Duodenal mucosa (tissue), 2 donors: Measurements from ENCODE around the gene TMC4.

Source experiments
- H3K27ac ChIP-seq: one replicate; pipeline ENCODE4 v1.7.0; 2013; ENCODE audit warnings: low read depth, low read length
- H3K27me3 ChIP-seq, 2 donors: one replicate each; pipeline ENCODE4 v1.7.0; 2013; ENCODE audit warnings: low read length in 2 of 2, control low read depth in 1 of 2; ENCODE audit not compliant: insufficient read depth in 2 of 2, control insufficient read depth in 1 of 2
- H3K36me3 ChIP-seq, 2 donors: one replicate each; pipeline ENCODE4 v1.7.0; 2013; ENCODE audit warnings: low read length in 2 of 2, control low read depth in 1 of 2; ENCODE audit not compliant: insufficient read depth in 2 of 2, control insufficient read depth in 1 of 2
- H3K4me1 ChIP-seq, 2 donors: one replicate each; pipeline ENCODE4 v1.7.0; 2013; ENCODE audit warnings: low read length in 2 of 2, control low read depth in 1 of 2; ENCODE audit not compliant: insufficient read depth in 2 of 2, control insufficient read depth in 1 of 2
- H3K4me3 ChIP-seq, 2 donors: one replicate each; pipeline ENCODE4 v1.7.0; 2013; ENCODE audit warnings: low read length in 2 of 2, low read depth in 1 of 2
- H3K9ac ChIP-seq, 2 donors: one replicate each; pipeline ENCODE4 v1.7.0; 2013; ENCODE audit warnings: low read length in 2 of 2, low read depth in 1 of 2
- H3K9me3 ChIP-seq, 2 donors: one replicate each; pipeline ENCODE4 v1.7.0; 2013; ENCODE audit warnings: low read length in 2 of 2, control low read depth in 1 of 2; ENCODE audit not compliant: control insufficient read depth in 1 of 2

TMC4 gene

DNA sequence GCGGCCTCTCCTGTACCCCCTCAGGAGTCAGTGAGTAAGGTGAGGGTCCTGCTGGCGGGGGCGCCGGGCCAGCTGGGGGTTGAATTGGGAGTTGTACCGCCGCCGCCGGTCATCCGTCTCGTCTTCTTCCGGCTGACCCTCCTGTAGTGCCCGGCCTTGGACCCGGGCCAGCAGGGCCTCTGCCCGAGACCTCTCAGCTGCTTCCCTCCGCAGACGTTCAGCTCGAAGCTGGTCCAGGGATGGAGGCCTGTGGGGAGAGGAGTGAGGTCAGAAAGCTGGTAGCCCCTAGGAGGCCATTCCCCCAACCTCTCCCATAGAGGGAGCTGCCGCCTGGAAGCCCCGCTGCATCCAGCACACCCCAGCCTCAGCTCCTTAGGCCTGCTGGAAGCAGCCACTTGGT is 17.3 kb downstream of the TMC4 start:
- peaks cover 56 to 73% of the 10 kb centered on the region in 2 donors for H3K36me3 ChIP-seq
- H3K4me3 ChIP-seq = no peak overlapping the region
- H3K9me3 ChIP-seq = no peaks in the 10 kb centered on the region
- H3K9ac ChIP-seq = no peak overlapping the region
- no peaks in the 10 kb centered on the region for H3K27me3 ChIP-seq
- peaks cover 21% of the 10 kb centered on the region in 2 donors for H3K4me1 ChIP-seq
- H3K27ac ChIP-seq = no peak overlapping the region

DNA sequence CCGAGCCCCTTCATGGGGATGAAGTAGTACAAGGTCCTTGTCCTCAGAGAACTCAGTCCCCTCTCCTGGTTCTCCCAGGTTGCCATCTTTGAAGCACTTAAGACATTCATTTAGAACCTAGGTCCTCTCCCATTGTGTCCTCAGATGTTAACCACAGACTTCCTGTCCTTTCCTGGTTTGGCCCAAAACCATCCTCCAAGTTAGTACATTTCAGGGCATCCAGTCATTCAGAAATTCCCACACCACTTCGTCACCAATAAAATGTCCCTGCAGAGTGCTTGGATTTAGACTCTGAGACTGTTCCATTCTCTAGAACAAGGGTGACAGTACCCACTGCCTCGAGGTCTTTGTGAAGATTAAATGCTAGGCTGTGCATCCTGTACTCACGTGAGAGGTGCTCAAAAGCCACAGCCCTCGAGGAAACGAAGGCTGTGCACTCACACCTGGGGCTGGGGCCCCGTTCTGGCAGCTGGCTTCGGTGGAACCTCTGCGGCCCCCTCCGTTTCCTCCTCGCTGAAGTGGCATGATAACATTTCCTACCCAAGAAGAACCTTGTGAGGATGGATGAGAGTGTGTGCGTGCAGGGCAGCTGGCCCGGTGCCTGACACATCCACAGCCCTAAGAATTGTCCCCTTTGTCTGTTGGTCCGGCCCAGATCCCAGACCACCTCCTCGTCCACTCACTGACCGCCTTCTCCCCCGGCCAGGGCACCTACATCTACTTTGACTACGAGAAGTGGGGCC is 18.2 kb downstream of the TMC4 start:
- Histone ChIP-seq H3K36me3 (peaks cover 63 to 80% of the 10 kb centered on the region in 2 donors), H3K9me3 (no peaks in the 10 kb centered on the region), H3K4me1 (peaks cover 14% of the 10 kb centered on the region in 2 donors), H3K27ac (no peak overlapping the region), H3K4me3 (no peak overlapping the region), H3K27me3 (no peaks in the 10 kb centered on the region), H3K9ac (no peak overlapping the region)

DNA sequence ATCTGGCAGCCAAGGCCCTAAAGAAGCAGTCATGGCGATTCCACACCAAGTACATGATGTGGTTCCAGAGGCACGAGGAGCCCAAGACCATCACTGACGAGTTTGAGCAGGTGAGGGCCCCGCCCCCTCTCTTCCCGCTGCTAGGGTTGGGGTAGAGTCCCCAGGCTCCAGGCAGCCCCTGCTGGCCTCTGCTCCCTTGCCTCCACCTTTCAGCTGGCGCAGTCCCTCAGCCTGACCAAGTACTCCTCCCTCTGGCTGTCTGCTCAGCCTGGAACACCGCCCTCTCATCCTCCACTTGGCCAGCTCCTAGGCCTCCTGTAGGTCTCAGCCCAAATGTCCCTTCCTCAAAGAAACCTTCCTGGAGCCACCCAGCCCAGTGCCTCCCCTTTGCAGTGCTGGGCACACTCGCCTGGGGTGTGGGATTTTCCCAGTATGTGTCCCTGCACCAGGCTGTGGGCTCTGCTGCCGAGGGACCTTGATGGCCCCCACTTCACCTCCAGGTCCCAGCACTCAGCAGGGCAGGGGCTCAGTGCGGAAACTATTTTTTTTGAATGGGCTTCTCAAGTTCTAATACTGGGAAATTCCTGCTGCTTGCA is 19.1 kb downstream of the TMC4 start:
- H3K4me1 ChIP-seq = peaks cover 10 to 12% of the 10 kb centered on the region in 2 donors
- H3K27ac ChIP-seq = no peak overlapping the region
- H3K9ac ChIP-seq = no peak overlapping the region
- H3K9me3 ChIP-seq = no peaks in the 10 kb centered on the region
- H3K36me3 ChIP-seq = peaks cover 73 to 90% of the 10 kb centered on the region in 2 donors
- H3K4me3 ChIP-seq = no peak overlapping the region
- no peaks in the 10 kb centered on the region for H3K27me3 ChIP-seq

DNA sequence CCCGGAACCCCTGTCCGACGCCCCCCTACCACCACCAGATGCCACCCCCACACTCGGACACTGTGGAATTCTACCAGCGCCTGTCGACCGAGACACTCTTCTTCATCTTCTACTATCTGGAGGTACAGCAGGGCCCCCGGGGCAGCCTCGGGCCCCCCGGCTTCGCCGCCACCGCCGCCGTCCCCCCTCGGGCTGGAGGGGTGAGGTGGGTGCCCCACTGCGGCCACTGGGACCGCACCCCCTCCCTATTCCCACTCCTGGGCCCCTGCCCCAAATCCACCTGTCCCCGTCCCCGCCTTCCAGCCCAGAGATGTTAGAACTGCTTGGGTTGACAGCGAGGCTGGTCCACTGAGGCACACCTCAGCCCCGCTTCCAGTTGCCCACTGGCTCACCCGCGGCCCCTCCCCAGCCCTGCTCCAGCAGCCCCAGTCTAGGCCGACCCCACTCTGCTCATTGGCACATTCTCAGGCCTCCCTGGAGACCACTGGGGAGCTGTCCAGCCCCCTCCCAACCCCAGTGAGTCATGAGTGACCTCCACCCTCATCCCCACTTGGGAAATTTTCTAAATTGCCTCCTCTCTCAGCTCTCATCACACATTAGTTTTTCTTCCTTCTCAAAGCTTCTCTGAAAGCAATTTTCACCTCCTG is 20.0 kb downstream of the TMC4 start:
- Histone ChIP-seq H3K9ac (no peak overlapping the region), H3K27ac (no peak overlapping the region), H3K36me3 (peaks cover 71 to 92% of the 10 kb centered on the region in 2 donors), H3K27me3 (no peaks in the 10 kb centered on the region), H3K9me3 (no peaks in the 10 kb centered on the region), H3K4me3 (no peak overlapping the region), H3K4me1 (peaks cover 1 to 4% of the 10 kb centered on the region in 2 donors)

DNA sequence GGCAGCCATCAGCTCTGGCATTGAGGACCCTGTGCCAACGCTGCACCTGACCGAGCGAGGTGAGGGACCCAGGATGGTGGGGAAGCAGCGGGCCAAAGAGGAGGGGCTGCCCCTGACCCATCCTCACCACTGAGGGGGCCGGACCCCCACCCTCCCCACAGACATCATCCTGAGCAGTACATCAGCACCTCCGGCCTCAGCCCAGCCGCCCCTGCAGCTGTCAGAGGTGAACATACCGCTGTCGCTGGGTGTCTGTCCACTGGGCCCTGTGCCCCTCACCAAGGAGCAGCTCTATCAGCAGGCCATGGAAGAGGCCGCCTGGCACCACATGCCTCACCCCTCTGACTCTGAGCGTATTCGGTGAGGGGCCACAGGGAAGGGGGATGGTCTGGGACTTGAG is 20.7 kb downstream of the TMC4 start:
- no peak overlapping the region for H3K4me3 ChIP-seq
- no peaks in the 10 kb centered on the region for H3K27me3 ChIP-seq
- H3K9me3 ChIP-seq = no peaks in the 10 kb centered on the region
- no peak overlapping the region for H3K27ac ChIP-seq
- peaks cover 74 to 92% of the 10 kb centered on the region in 2 donors for H3K36me3 ChIP-seq
- H3K9ac ChIP-seq = no peak overlapping the region
- peaks cover 0 to 4% of the 10 kb centered on the region in 2 donors for H3K4me1 ChIP-seq

DNA sequence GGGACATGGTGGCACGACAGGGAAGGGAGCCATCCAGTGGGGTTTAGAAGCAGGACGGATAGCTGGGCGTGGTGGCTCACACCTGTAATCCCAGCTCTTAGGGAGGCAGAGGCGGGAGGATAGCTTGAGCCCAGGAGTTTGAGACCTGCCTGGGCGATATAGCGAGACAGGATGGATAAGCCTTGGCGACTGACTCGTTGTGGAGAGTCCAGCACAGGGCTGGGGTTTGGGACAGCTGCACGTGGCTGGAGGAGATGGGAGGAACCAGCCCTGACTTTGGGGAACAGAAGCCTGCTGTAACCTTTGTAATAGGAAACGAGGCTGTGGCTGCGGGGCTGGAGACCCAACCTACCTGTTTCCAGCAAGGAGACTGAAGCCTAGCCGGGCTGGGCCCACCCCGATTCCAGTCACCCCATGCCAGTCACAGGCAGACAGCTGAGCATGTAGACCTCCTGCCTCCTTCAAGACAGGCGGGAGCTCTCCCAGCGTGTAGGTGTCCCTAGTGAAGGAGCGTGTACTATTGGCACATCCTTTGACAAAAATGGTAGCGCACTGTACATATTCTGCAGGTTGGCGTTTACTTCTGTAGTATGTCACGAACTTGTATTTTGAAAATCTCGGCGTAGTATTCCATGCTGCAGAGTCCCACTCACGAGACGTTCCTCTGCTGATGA is 21.5 kb downstream of the TMC4 start:
- Histone ChIP-seq H3K36me3 (peaks cover 80 to 92% of the 10 kb centered on the region in 2 donors), H3K27me3 (no peaks in the 10 kb centered on the region), H3K9me3 (no peaks in the 10 kb centered on the region), H3K27ac (no peak overlapping the region), H3K4me1 (peaks cover 0 to 4% of the 10 kb centered on the region in 2 donors), H3K4me3 (no peak overlapping the region), H3K9ac (no peak overlapping the region)

DNA sequence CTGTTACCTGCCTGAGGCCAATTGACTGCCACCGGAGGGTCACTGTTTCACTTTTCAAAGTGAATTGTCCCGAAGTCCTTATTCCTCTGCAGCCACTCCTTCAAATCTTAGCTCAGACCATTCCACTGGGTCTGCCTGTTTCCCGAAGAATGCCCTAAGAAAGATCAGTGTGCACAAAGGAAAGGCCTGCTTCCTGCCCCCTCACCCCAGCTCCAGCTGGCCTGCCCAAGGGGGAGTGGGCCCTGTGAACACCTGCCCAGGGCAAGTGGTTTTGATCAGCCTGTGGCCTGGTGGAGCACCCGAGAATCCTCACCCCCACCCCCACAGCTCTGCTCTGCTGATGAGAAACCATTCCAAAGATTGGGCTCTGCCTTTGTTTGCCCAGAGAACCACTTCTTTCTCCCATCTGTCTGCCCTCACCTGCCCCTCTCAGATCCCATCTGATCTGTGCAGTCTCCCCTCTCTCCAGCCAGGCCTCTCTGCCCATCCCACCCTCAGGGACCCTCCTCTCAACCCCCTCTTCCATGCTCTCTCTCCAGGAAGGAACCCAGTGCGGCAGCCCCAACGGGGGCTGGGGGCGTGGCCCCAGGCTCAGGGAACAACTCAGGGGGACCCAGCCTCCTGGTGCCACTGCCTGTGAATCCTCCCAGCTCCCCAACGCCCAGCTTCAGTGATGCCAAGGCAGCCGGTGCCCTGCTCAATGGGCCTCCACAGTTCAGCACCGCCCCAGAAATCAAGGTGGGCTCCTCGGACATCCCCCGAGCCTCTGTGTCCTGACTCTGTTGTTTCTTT is 23.7 kb downstream of the TMC4 start:
- H3K4me1 ChIP-seq = no peaks in the 10 kb centered on the region

DNA sequence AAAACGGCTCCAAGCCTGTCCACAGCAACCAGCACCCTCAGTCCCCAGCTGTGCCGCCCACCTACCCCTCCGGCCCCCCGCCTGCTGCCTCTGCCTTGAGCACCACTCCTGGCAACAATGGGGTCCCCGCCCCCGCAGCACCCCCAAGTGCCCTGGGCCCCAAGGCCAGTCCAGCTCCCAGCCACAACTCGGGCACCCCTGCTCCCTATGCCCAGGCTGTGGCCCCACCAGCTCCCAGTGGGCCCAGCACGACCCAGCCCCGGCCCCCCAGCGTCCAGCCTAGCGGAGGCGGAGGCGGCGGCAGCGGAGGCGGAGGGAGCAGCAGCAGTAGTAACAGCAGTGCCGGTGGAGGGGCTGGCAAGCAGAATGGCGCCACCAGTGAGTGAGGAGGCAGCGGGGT is 24.8 kb downstream of the TMC4 start:
- Histone ChIP-seq H3K4me1 (no peaks in the 10 kb centered on the region), H3K4me3 (no peak overlapping the region)

More for the DNA sequence above, 23.7 kb downstream of the TMC4 start:
- Histone ChIP-seq H3K36me3 (peaks cover 81 to 92% of the 10 kb centered on the region in 2 donors), H3K27ac (no peak overlapping the region), H3K27me3 (no peaks in the 10 kb centered on the region), H3K9me3 (no peaks in the 10 kb centered on the region), H3K9ac (no peak overlapping the region), H3K4me3 (no peak overlapping the region)

DNA sequence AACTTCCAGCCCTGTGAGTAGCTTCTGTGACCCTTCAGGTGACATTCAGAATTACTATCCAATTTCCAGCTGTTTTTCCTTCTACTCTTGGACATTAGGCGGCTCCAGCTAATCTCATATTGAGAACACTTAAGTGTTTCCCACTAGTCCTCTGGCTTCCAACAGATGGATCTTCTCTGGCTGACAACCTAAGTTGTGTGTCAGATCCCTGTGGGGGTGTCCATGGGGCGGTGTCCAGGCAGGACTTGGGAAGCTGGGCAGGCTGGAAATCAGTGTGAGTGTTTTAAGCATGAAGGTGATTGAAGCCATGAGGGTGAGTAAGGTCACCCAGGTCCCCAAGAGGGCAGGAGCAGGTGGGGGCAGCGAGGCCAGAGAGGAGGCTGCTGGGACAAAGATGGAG is 25.3 kb downstream of the TMC4 start:
- no peak overlapping the region for H3K27ac ChIP-seq
- peaks cover 80 to 92% of the 10 kb centered on the region in 2 donors for H3K36me3 ChIP-seq
- no peaks in the 10 kb centered on the region for H3K27me3 ChIP-seq
- no peak overlapping the region for H3K4me3 ChIP-seq
- H3K4me1 ChIP-seq = no peaks in the 10 kb centered on the region
- H3K9ac ChIP-seq = no peak overlapping the region
- H3K9me3 ChIP-seq = no peaks in the 10 kb centered on the region

More for the DNA sequence above, 24.8 kb downstream of the TMC4 start:
- Histone ChIP-seq H3K9ac (no peak overlapping the region), H3K27ac (no peak overlapping the region), H3K27me3 (no peaks in the 10 kb centered on the region), H3K36me3 (peaks cover 80 to 92% of the 10 kb centered on the region in 2 donors), H3K9me3 (no peaks in the 10 kb centered on the region)
